Liver (tissue), 9 donors: Measurements from ENCODE around the gene SKAP1. TPM values are rescaled to one million over a fixed set of nuclear protein-coding genes. Genes with fewer than 3 reads are reported as not detected.

Experiments used
- DNase-seq: peaks from one replicate; pipeline ENCODE4 v3.0.0-alpha.2; 2017; ENCODE audit warnings: low spot score
- H3K27ac ChIP-seq, 2 donors: one replicate each; pipeline ENCODE4 v1.7.0; 2013; ENCODE audit warnings: inconsistent platforms in 2 of 2, low read length in 2 of 2, control low read depth in 1 of 2, low read depth in 1 of 2, mild to moderate bottlenecking in 1 of 2
- H3K27me3 ChIP-seq, 4 donors: one replicate each; pipeline versions ENCODE4 v1.6.1 to v1.7.0; 2013; ENCODE audit warnings: low read length in 3 of 4, inconsistent platforms in 1 of 4, mild to moderate bottlenecking in 1 of 4, moderate library complexity in 1 of 4; ENCODE audit not compliant: control insufficient read depth in 4 of 4, insufficient read depth in 4 of 4
- H3K36me3 ChIP-seq, 4 donors: one replicate each; pipeline versions ENCODE4 v1.6.1 to v1.7.0; 2013; ENCODE audit warnings: low read length in 3 of 4, mild to moderate bottlenecking in 3 of 4, low read depth in 1 of 4, moderate library complexity in 1 of 4; ENCODE audit not compliant: control insufficient read depth in 4 of 4, insufficient read depth in 3 of 4
- H3K4me1 ChIP-seq, 4 donors: one replicate each; pipeline versions ENCODE4 v1.6.1 to v1.7.0; 2013; ENCODE audit warnings: low read length in 3 of 4, mild to moderate bottlenecking in 3 of 4, moderate library complexity in 1 of 4; ENCODE audit not compliant: control insufficient read depth in 4 of 4, insufficient read depth in 4 of 4
- H3K4me3 ChIP-seq, 3 donors: one replicate each; pipeline versions ENCODE4 v1.6.1 to v1.7.0; 2013; ENCODE audit warnings: low read length in 3 of 3, control low read depth in 1 of 3, low read depth in 1 of 3, mild to moderate bottlenecking in 1 of 3
- H3K9ac ChIP-seq, 2 donors: one replicate each; pipeline ENCODE4 v1.7.0; 2013; ENCODE audit warnings: low read length in 2 of 2, mild to moderate bottlenecking in 2 of 2, moderate library complexity in 2 of 2, control low read depth in 1 of 2, low read depth in 1 of 2
- H3K9me3 ChIP-seq, 4 donors: one replicate each; pipeline versions ENCODE4 v1.6.1 to v1.7.0; 2013; ENCODE audit warnings: low read length in 3 of 4; ENCODE audit not compliant: control insufficient read depth in 4 of 4
- CTCF ChIP-seq: fragments of 150-350 bp; IDR thresholded peaks from 2 replicates; pipeline ENCODE4 v1.5.1; 2017; ENCODE audit warnings: improper control_type of control experiment, low read depth, low read length; ENCODE audit not compliant: missing input control
- EGR1 ChIP-seq, 2 donors: IDR thresholded peaks; 2 replicates each; pipeline ENCODE4 v1.6.1; 2016 to 2018; ENCODE audit warnings: antibody characterized with exemption in 2 of 2, low read depth in 2 of 2
- FOXA2 ChIP-seq: IDR thresholded peaks from 2 replicates; pipeline ENCODE4 v1.6.1; 2016; ENCODE audit warnings: antibody characterized with exemption
- GABPA ChIP-seq, 2 donors: IDR thresholded peaks in 1 of 2; conservative IDR thresholded peaks in 1 of 2; 2 replicates each; pipeline ENCODE4 v1.6.1; 2016; ENCODE audit warnings: antibody characterized with exemption in 2 of 2, mild to moderate bottlenecking in 1 of 2, moderate library complexity in 1 of 2
- HNF4A ChIP-seq, 2 donors: conservative IDR thresholded peaks; 2 replicates each; pipeline ENCODE4 v1.6.1; 2016; ENCODE audit warnings: antibody characterized with exemption in 2 of 2, mild to moderate bottlenecking in 2 of 2
- HNF4G ChIP-seq: IDR thresholded peaks from 2 replicates; pipeline ENCODE4 v1.6.1; 2016; ENCODE audit warnings: antibody characterized with exemption
- JUND ChIP-seq, 2 donors: IDR thresholded peaks; 2 replicates each; pipeline ENCODE4 v1.6.1; 2016; ENCODE audit warnings: antibody characterized with exemption in 2 of 2
- MAX ChIP-seq: IDR thresholded peaks from 2 replicates; pipeline ENCODE4 v1.6.1; 2016; ENCODE audit warnings: antibody characterized with exemption
- NR2F2 ChIP-seq: IDR thresholded peaks from 2 replicates; pipeline ENCODE4 v1.6.1; 2016; ENCODE audit warnings: antibody characterized with exemption
- RAD21 ChIP-seq, 2 donors: IDR thresholded peaks; 2 replicates each; pipeline ENCODE4 v1.6.1; 2016; ENCODE audit warnings: antibody characterized with exemption in 2 of 2, mild to moderate bottlenecking in 2 of 2
- RXRA ChIP-seq, 2 donors: IDR thresholded peaks; 2 replicates each; pipeline ENCODE4 v1.6.1; 2017 to 2018; ENCODE audit warnings: antibody characterized with exemption in 2 of 2, mild to moderate bottlenecking in 1 of 2
- SP1 ChIP-seq: IDR thresholded peaks from 2 replicates; pipeline ENCODE4 v1.6.1; 2018; ENCODE audit warnings: antibody characterized with exemption, mild to moderate bottlenecking
- TAF1 ChIP-seq: conservative IDR thresholded peaks from 2 replicates; pipeline ENCODE4 v1.6.1; 2016; ENCODE audit warnings: antibody characterized with exemption, mild to moderate bottlenecking
- YY1 ChIP-seq: IDR thresholded peaks from 2 replicates; pipeline ENCODE4 v1.6.1; 2016; ENCODE audit warnings: antibody characterized with exemption, mild to moderate bottlenecking
- ZBTB33 ChIP-seq: IDR thresholded peaks from 2 replicates; pipeline ENCODE4 v1.6.1; 2016; ENCODE audit warnings: antibody characterized with exemption
- WGBS: extraction: QIAGEN DNeasy Blood & Tissue Kit; methylation state at CpG from one replicate; pipeline ENCODE4 v1.1.7; 2013; 5-methylcytosine and 5-hydroxymethylcytosine counted together
- polyA plus RNA-seq, 2 donors: library from polyadenylated mRNA; stranded (reverse) in 1 of 2; unstranded in 1 of 2; fragments of 200-250 nt in 1 of 2; fragments of >200 nt in 1 of 2; fragmentation: Nextera tagmentation in 1 of 2; extraction: Ambion mirVana in 1 of 2; gene quantifications; one replicate each; pipeline versions ENCODE4 v1.2.1 to v1.2.3, GENCODE V29; 2013 to 2015
- total RNA-seq, 2 donors: library from RNA; depleted of rRNA; stranded (reverse); fragments of >200 nt; gene quantifications; one replicate each; pipeline ENCODE4 v1.2.3, GENCODE V29; 2014
- TF ChIP-seq, protein P1 (sequence below): IDR thresholded peaks from 2 replicates; pipeline ENCODE4 v1.6.1; 2016; ENCODE audit warnings: antibody characterized with exemption
- TF ChIP-seq, protein P2 (sequence below): IDR thresholded peaks from 2 replicates; pipeline ENCODE4 v1.6.1; 2016; ENCODE audit warnings: antibody characterized with exemption, mild to moderate bottlenecking
- donor health status: healthy.
- donor health status: healthy.
- donor health status: healthy.
- donor health status: healthy.
- donor health status: healthy.

Gene SKAP1
- total and polyA plus RNA-seq, 4 donors: 2.5 to 20.8 (median 11.3) TPM

- no peaks in the 10 kb centered on the region for H3K9me3 ChIP-seq
- H3K36me3 ChIP-seq: no peaks in the 10 kb centered on the region
- no peak for DNase-seq
- peak overlapping the region in 1 of 2 donors; percentile 16 for H3K27ac ChIP-seq
- TF ChIP-seq CTCF: no peak
- TF ChIP-seq ZBTB33: no peak
- no peak for TF ChIP-seq NR2F2
- TF ChIP-seq, protein P1, sequence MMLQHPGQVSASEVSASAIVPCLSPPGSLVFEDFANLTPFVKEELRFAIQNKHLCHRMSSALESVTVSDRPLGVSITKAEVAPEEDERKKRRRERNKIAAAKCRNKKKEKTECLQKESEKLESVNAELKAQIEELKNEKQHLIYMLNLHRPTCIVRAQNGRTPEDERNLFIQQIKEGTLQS: no peak
- TF ChIP-seq EGR1 (IDR thresholded peaks at IDR 0.05; ENCODE audit: low read depth in 2 of 2): no peak
- no peak for TF ChIP-seq FOXA2
- TF ChIP-seq GABPA (IDR thresholded peaks at IDR 0.05 in 1 of 2, conservative IDR thresholded peaks at IDR 0.05 in 1 of 2): no peak
- no peaks in the 10 kb centered on the region for H3K4me1 ChIP-seq
- H3K4me3 ChIP-seq: no peak overlapping the region
- 70% methylated on average over 8 of the region's 8 CpGs for WGBS
- peaks cover 0 to 7% (median 0%) of the 10 kb centered on the region in 4 donors for H3K27me3 ChIP-seq
- no peak overlapping the region for H3K9ac ChIP-seq
Measured at GRCh38 chr17:48439875-48440505, 10.0 kb upstream of the SKAP1 start.

DNA sequence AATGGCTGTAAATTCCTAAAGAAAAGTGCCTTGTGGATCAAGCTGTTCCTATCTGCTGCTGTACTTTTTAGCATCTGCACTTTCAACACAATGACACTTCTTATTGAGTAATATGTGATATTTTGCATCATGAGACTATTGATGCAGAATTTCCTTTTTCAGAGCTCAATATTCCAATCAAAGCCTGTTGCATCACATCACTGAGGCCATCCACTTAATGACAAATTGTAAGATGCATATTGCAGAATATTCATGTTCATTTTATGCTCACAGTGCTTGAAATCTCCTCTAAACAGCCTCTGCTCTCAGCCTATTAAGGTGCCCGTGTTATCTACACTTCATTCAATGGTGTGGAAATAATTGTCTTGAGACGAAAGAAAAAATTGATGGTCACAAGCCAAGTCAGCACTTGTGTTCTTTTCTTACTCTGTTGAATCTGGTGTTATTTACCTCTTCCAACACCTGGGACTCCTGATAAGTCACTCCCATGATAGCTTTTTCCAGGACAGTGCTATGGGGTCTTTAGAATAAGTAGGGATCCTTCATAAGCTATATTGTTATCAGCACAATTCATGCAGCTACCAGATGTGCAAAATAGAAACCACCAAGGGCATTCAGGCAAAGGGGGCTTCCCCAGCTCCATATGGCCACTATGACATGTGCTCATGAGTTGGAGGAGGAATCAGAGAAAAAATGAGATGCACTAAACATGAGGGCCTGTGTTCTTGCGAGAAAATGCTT is 9.3 kb upstream of the SKAP1 start:
- Histone ChIP-seq H3K27me3 (peaks cover 0 to 7% (median 0%) of the 10 kb centered on the region in 4 donors), H3K27ac (no peak overlapping the region), H3K4me3 (no peak overlapping the region), H3K36me3 (no peaks in the 10 kb centered on the region), H3K9me3 (no peaks in the 10 kb centered on the region), H3K9ac (no peak overlapping the region), H3K4me1 (no peaks in the 10 kb centered on the region)
- TF ChIP-seq, protein P2, sequence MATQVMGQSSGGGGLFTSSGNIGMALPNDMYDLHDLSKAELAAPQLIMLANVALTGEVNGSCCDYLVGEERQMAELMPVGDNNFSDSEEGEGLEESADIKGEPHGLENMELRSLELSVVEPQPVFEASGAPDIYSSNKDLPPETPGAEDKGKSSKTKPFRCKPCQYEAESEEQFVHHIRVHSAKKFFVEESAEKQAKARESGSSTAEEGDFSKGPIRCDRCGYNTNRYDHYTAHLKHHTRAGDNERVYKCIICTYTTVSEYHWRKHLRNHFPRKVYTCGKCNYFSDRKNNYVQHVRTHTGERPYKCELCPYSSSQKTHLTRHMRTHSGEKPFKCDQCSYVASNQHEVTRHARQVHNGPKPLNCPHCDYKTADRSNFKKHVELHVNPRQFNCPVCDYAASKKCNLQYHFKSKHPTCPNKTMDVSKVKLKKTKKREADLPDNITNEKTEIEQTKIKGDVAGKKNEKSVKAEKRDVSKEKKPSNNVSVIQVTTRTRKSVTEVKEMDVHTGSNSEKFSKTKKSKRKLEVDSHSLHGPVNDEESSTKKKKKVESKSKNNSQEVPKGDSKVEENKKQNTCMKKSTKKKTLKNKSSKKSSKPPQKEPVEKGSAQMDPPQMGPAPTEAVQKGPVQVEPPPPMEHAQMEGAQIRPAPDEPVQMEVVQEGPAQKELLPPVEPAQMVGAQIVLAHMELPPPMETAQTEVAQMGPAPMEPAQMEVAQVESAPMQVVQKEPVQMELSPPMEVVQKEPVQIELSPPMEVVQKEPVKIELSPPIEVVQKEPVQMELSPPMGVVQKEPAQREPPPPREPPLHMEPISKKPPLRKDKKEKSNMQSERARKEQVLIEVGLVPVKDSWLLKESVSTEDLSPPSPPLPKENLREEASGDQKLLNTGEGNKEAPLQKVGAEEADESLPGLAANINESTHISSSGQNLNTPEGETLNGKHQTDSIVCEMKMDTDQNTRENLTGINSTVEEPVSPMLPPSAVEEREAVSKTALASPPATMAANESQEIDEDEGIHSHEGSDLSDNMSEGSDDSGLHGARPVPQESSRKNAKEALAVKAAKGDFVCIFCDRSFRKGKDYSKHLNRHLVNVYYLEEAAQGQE: no peak
- TF ChIP-seq HNF4A (conservative IDR thresholded peaks at IDR 0.05): no peak
- TF ChIP-seq JUND (IDR thresholded peaks at IDR 0.05): no peak
- TF ChIP-seq TAF1: no peak
- TF ChIP-seq MAX: no peak
- no peak for TF ChIP-seq FOXA2
- no peak for TF ChIP-seq HNF4G
- no peak for TF ChIP-seq GABPA (IDR thresholded peaks at IDR 0.05 in 1 of 2, conservative IDR thresholded peaks at IDR 0.05 in 1 of 2)
- no peak for TF ChIP-seq SP1
- TF ChIP-seq EGR1 (IDR thresholded peaks at IDR 0.05; ENCODE audit: low read depth in 2 of 2): no peak
- TF ChIP-seq NR2F2: no peak
- TF ChIP-seq YY1: no peak
- TF ChIP-seq, protein P1: no peak
- TF ChIP-seq CTCF: no peak
- TF ChIP-seq RAD21 (IDR thresholded peaks at IDR 0.05): no peak
- TF ChIP-seq RXRA (IDR thresholded peaks at IDR 0.05): no peak
- TF ChIP-seq ZBTB33: no peak
- 95% methylated on average over 3 of the region's 3 CpGs for WGBS
- no peak for DNase-seq
